HEK293 (cell line): ENCODE results near the gene GMEB2.

ENCODE experiments used
- CTCF ChIA-PET: fragments of 350-600 bp; formaldehyde crosslinking; extraction: SDS; loops from one replicate; lab custom pipeline; 2021; ENCODE audit warnings: antibody characterized with exemption; lab: Yijun Ruan, JAX
- POLR2A ChIA-PET: fragments of 300-600 bp; formaldehyde crosslinking; extraction: SDS; loops from one replicate; lab custom pipeline; 2020; ENCODE audit warnings: antibody characterized with exemption, inconsistent platforms; lab: Yijun Ruan, JAX
- H3K27ac ChIP-seq: fragments of 200-500 bp; sonication (Bioruptor generic); 2 replicates; pipeline ENCODE4 v1.5.1; 2014; ENCODE audit warnings: low read depth, low read length, control low read depth, inconsistent platforms; ENCODE audit errors: extremely low read depth
- H3K36me3 ChIP-seq, 2 experiments: fragments of 200-500 bp in 1 of 2; sonication (Bioruptor generic) in 1 of 2; 1 replicate in 1 of 2; 2 replicates in 1 of 2; pipeline ENCODE4 v1.5.1; 2014 to 2017; ENCODE audit warnings: inconsistent platforms in 2 of 2, low read length in 2 of 2; ENCODE audit not compliant: control insufficient read depth in 2 of 2, insufficient read depth in 1 of 2
- H3K4me1 ChIP-seq: fragments of 200-500 bp; sonication (Bioruptor generic); 2 replicates; pipeline ENCODE4 v1.5.1; 2014; ENCODE audit warnings: mild to moderate bottlenecking, low read length, inconsistent platforms; ENCODE audit not compliant: control insufficient read depth, insufficient read depth
- H3K4me3 ChIP-seq: 2 replicates; pipeline ENCODE4 v1.5.1; 2011; ENCODE audit warnings: low read depth, mild to moderate bottlenecking, control low read depth, low read length, moderate library complexity
- H3K9me3 ChIP-seq: fragments of 200-500 bp; sonication (Bioruptor generic); 2 replicates; pipeline ENCODE4 v1.5.1; 2014; ENCODE audit warnings: low read depth, low read length, inconsistent platforms; ENCODE audit not compliant: control insufficient read depth, insufficient read depth
- GLIS1 ChIP-seq: fragments of 450-650 bp; formaldehyde crosslinking; IDR thresholded peaks from 2 replicates; pipeline ENCODE4 v1.5.1; 2016; ENCODE audit warnings: missing biosample characterization, missing genetic modification characterization
- GLIS2 ChIP-seq: fragments of 450-650 bp; formaldehyde crosslinking; IDR thresholded peaks from 2 replicates; pipeline ENCODE4 v1.5.1; 2016; ENCODE audit warnings: missing biosample characterization, missing genetic modification characterization
- IKZF3 ChIP-seq: fragments of 450-650 bp; IDR thresholded peaks from 2 replicates; pipeline ENCODE4 v1.5.0; 2018; ENCODE audit warnings: missing biosample characterization, mild to moderate bottlenecking, missing genetic modification characterization, moderate library complexity
- KLF1 ChIP-seq: fragments of 450-650 bp; formaldehyde crosslinking; IDR thresholded peaks from 2 replicates; pipeline ENCODE4 v1.5.1; 2016; ENCODE audit warnings: missing biosample characterization, missing genetic modification characterization
- KLF8 ChIP-seq: fragments of 450-650 bp; formaldehyde crosslinking; IDR thresholded peaks from 2 replicates; pipeline ENCODE4 v1.5.1; 2016; ENCODE audit warnings: missing biosample characterization, missing genetic modification characterization
- MYNN ChIP-seq: fragments of 450-650 bp; formaldehyde crosslinking; IDR thresholded peaks from 2 replicates; pipeline ENCODE4 v1.5.1; 2016; ENCODE audit warnings: missing biosample characterization, missing genetic modification characterization, borderline replicate concordance
- SP2 ChIP-seq: fragments of 450-650 bp; formaldehyde crosslinking; IDR thresholded peaks from 2 replicates; pipeline ENCODE4 v1.5.1; 2016; ENCODE audit warnings: missing biosample characterization, missing genetic modification characterization
- TCF7L2 ChIP-seq: IDR thresholded peaks from 2 replicates; pipeline ENCODE4 v1.6.1; 2011; ENCODE audit warnings: low read depth, mild to moderate bottlenecking, inconsistent platforms, low read length, moderate library complexity, borderline replicate concordance
- TRIM28 ChIP-seq: IDR thresholded peaks from 2 replicates; pipeline ENCODE4 v1.6.1; 2011; ENCODE audit warnings: low read length, control low read depth, borderline replicate concordance
- YY1 ChIP-seq: fragments of 450-650 bp; formaldehyde crosslinking; IDR thresholded peaks from 2 replicates; pipeline ENCODE4 v1.5.1; 2018; ENCODE audit warnings: missing biosample characterization, missing genetic modification characterization
- ZBTB44 ChIP-seq: fragments of 450-650 bp; IDR thresholded peaks from 2 replicates; pipeline ENCODE4 v1.5.1; 2018; ENCODE audit warnings: missing biosample characterization, mild to moderate bottlenecking, missing genetic modification characterization
- ZBTB6 ChIP-seq: fragments of 450-650 bp; formaldehyde crosslinking; IDR thresholded peaks from 2 replicates; pipeline ENCODE4 v1.5.1; 2017; ENCODE audit warnings: missing biosample characterization, missing genetic modification characterization
- ZFHX2 ChIP-seq: fragments of 450-650 bp; formaldehyde crosslinking; conservative IDR thresholded peaks from 2 replicates; pipeline ENCODE4 v1.5.1; 2016; ENCODE audit warnings: missing biosample characterization, missing genetic modification characterization
- ZFP41 ChIP-seq: fragments of 450-650 bp; formaldehyde crosslinking; IDR thresholded peaks from 2 replicates; pipeline ENCODE4 v1.5.1; 2016; ENCODE audit warnings: missing biosample characterization, missing genetic modification characterization, borderline replicate concordance
- ZNF112 ChIP-seq: fragments of 450-650 bp; formaldehyde crosslinking; IDR thresholded peaks from 2 replicates; pipeline ENCODE4 v1.5.0; 2017; ENCODE audit warnings: missing biosample characterization, missing genetic modification characterization
- ZNF133 ChIP-seq: fragments of 450-650 bp; formaldehyde crosslinking; IDR thresholded peaks from 2 replicates; pipeline ENCODE4 v1.5.1; 2016; ENCODE audit warnings: missing biosample characterization, missing genetic modification characterization
- ZNF146 ChIP-seq: fragments of 450-650 bp; formaldehyde crosslinking; IDR thresholded peaks from 2 replicates; pipeline ENCODE4 v1.5.1; 2016; ENCODE audit warnings: missing biosample characterization, missing genetic modification characterization
- ZNF16 ChIP-seq: fragments of 450-650 bp; formaldehyde crosslinking; IDR thresholded peaks from 2 replicates; pipeline ENCODE4 v1.5.1; 2016; ENCODE audit warnings: low read depth, missing biosample characterization, missing genetic modification characterization
- ZNF169 ChIP-seq: fragments of 450-650 bp; formaldehyde crosslinking; IDR thresholded peaks from 2 replicates; pipeline ENCODE4 v1.5.1; 2016; ENCODE audit warnings: missing biosample characterization, missing genetic modification characterization
- ZNF274 ChIP-seq, 2 experiments: fragments of 200-500 bp in 1 of 2; fragments of 450-650 bp in 1 of 2; sonication (Bioruptor generic) in 1 of 2; formaldehyde crosslinking in 1 of 2; IDR thresholded peaks; 2 replicates each; pipeline versions ENCODE4 v1.5.1 to v1.6.1; 2014 to 2016; ENCODE audit warnings: borderline replicate concordance in 1 of 2, inconsistent platforms in 1 of 2, low read length in 1 of 2, missing biosample characterization in 1 of 2, missing genetic modification characterization in 1 of 2
- ZNF366 ChIP-seq: fragments of 450-650 bp; formaldehyde crosslinking; conservative IDR thresholded peaks from 2 replicates; pipeline ENCODE4 v1.5.1; 2016; ENCODE audit warnings: missing biosample characterization, missing genetic modification characterization
- ZNF394 ChIP-seq: fragments of 450-650 bp; formaldehyde crosslinking; IDR thresholded peaks from 2 replicates; pipeline ENCODE4 v1.5.1; 2016; ENCODE audit warnings: missing biosample characterization, missing genetic modification characterization, mild to moderate bottlenecking, moderate library complexity, borderline replicate concordance
- ZNF580 ChIP-seq: fragments of 450-650 bp; formaldehyde crosslinking; IDR thresholded peaks from 2 replicates; pipeline ENCODE4 v1.5.1; 2016; ENCODE audit warnings: missing biosample characterization, missing genetic modification characterization
- ZNF600 ChIP-seq: fragments of 450-650 bp; formaldehyde crosslinking; IDR thresholded peaks from 2 replicates; pipeline ENCODE4 v1.5.1; 2016; ENCODE audit warnings: missing biosample characterization, missing genetic modification characterization
- ZNF624 ChIP-seq: fragments of 450-650 bp; formaldehyde crosslinking; IDR thresholded peaks from 2 replicates; pipeline ENCODE4 v1.5.1; 2017; ENCODE audit warnings: missing biosample characterization, missing genetic modification characterization
- ZNF791 ChIP-seq: fragments of 450-650 bp; formaldehyde crosslinking; IDR thresholded peaks from 2 replicates; pipeline ENCODE4 v1.5.1; 2016; ENCODE audit warnings: missing biosample characterization, missing genetic modification characterization
- ZSCAN16 ChIP-seq: fragments of 450-650 bp; formaldehyde crosslinking; IDR thresholded peaks from 2 replicates; pipeline ENCODE4 v1.5.1; 2016; ENCODE audit warnings: missing biosample characterization, missing genetic modification characterization
- TF ChIP-seq, protein P1 (sequence below): fragments of 450-650 bp; formaldehyde crosslinking; IDR thresholded peaks from 2 replicates; pipeline ENCODE4 v1.5.1; 2017; ENCODE audit warnings: missing biosample characterization, missing genetic modification characterization

The GMEB2 gene

DNA sequence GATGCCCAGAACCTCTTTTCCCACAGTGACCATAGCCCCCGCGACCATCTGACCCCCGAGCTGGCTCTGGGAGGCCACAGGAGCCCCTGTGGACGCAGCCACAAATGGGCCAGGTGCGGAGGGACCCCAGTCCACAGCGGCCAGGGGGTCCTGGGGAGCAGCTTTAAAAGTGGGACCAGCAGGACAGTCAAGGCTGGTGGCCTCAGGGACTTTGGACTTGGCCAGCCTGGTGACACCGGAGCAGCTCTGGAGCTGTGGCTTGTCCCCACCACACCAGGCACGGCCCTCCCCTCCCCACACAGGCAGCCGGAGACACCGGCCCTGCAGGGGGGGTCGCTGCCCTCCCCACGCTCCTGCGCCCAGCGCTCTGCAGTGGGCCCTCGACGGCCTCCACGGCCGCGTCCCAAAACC, 69.4 kb downstream of the GMEB2 start:
- Histone ChIP-seq H3K27ac (no peak overlapping the region), H3K9me3 (no peaks in the 10 kb centered on the region), H3K4me3 (no peak overlapping the region), H3K4me1 (0 out of 2 replicates have a peak, but pooled peaks cover 2% of the 10 kb centered on the region), H3K36me3 (peaks cover 0 to 18% of the 10 kb centered on the region in 2 experiments; a peak in 1 of 3 replicates)
- POLR2A ChIA-PET = no interaction called here
- CTCF ChIA-PET = no interaction called here
- TF ChIP-seq GLIS1 (tag by site-specific recombination) = no peak
- no peak for TF ChIP-seq TCF7L2
- TF ChIP-seq ZNF791 (tag by site-specific recombination) = no peak
- TF ChIP-seq ZSCAN16 (tag by site-specific recombination) = no peak
- no peak for TF ChIP-seq ZFP41
- TF ChIP-seq ZNF112 (tag by site-specific recombination) = no peak
- no peak for TF ChIP-seq ZNF624 (tag by site-specific recombination)
- no peak for TF ChIP-seq ZFHX2
- TF ChIP-seq ZNF16 (tag by site-specific recombination) = no peak

DNA sequence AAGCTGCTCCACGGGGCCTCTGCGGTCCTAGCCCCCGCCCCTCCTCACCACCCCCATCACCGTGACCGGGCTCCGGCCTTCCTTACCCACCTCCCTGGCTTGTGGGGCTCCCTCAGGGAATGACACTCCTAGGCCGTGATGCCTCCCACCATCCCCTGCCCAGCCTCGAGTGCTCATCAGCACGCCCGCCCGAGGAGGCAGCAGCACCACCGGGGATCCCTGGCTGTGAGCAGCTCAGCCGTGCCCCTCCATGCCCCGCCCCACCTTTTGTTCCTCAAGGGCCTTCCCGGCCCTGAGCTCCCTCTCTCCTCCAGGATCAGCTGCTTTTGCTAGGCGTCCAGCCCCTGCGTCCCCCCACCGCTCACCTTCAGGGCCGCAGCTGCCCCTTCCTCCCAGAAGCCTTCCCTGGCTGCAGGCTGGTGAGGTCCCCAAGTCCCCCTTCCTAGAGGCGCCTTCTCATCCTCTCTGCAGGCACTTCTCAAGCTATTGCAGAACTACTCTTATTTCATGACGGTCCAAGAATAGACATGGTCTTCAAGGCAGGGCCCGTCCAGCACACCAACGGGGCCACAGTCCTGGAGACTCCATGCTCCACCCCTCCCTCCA, 69.9 kb downstream of the GMEB2 start:
- Histone ChIP-seq H3K36me3 (peaks cover 0 to 18% of the 10 kb centered on the region in 2 experiments; a peak in 1 of 3 replicates), H3K9me3 (no peaks in the 10 kb centered on the region), H3K4me1 (0 out of 2 replicates have a peak, but pooled peaks cover 2% of the 10 kb centered on the region), H3K27ac (no peak overlapping the region), H3K4me3 (no peak overlapping the region)
- CTCF ChIA-PET = no interaction called here
- POLR2A ChIA-PET = no interaction called here
- TF ChIP-seq ZBTB6 (tag by site-specific recombination) = no peak
- no peak for TF ChIP-seq ZNF274 (IDR thresholded peaks at IDR 0.05; ENCODE audit: low read length)
- no peak for TF ChIP-seq ZNF274 (tag by site-specific recombination; IDR thresholded peaks at IDR 0.05; ENCODE audit: borderline replicate concordance)
- no peak for TF ChIP-seq ZNF394 (tag by site-specific recombination)
- TF ChIP-seq ZNF146 (tag by site-specific recombination) = no peak
- no peak for TF ChIP-seq ZSCAN16 (tag by site-specific recombination)
- no peak for TF ChIP-seq ZNF169 (tag by site-specific recombination)
- TF ChIP-seq SP2 (tag by site-specific recombination) = peak; percentile 36
- no peak for TF ChIP-seq ZBTB44 (tag by site-specific recombination)
- 0 out of 2 replicates have a peak, but pooled peaks have one; percentile 35 for TF ChIP-seq ZNF600 (tag by site-specific recombination)
- peak; percentile 21; the same call in 1 of the 2 replicates for TF ChIP-seq KLF8
- no peak for TF ChIP-seq TRIM28
- no peak for TF ChIP-seq IKZF3 (tag by site-specific recombination)
- TF ChIP-seq KLF1 (tag by site-specific recombination) = peak; percentile 36
- TF ChIP-seq, protein P1, sequence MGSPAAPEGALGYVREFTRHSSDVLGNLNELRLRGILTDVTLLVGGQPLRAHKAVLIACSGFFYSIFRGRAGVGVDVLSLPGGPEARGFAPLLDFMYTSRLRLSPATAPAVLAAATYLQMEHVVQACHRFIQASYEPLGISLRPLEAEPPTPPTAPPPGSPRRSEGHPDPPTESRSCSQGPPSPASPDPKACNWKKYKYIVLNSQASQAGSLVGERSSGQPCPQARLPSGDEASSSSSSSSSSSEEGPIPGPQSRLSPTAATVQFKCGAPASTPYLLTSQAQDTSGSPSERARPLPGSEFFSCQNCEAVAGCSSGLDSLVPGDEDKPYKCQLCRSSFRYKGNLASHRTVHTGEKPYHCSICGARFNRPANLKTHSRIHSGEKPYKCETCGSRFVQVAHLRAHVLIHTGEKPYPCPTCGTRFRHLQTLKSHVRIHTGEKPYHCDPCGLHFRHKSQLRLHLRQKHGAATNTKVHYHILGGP (tag by site-specific recombination) = no peak
- TF ChIP-seq ZNF580 = no peak
- no peak; the same call in 1 of the 2 replicates for TF ChIP-seq GLIS2 (tag by site-specific recombination)
- no peak for TF ChIP-seq ZNF366
- TF ChIP-seq MYNN (tag by site-specific recombination) = no peak
- TF ChIP-seq ZNF133 (tag by site-specific recombination) = no peak
- no peak for TF ChIP-seq YY1 (tag by site-specific recombination)
